Tibial nerve (tissue), 4 donors: Measurements from ENCODE around the gene CCDC159. TPM values are rescaled to one million over a fixed set of nuclear protein-coding genes. Genes with fewer than 3 reads are reported as not detected.

Experiments
- DNase-seq, 2 donors: peaks; one replicate each; pipeline ENCODE4 v3.0.0-alpha.2; 2019; ENCODE audit warnings: low spot score in 2 of 2
- H3K27ac ChIP-seq, 4 donors: fragments of 200-600 bp; sonication (generic) in 3 of 4; one replicate each; pipeline ENCODE4 v1.5.1; 2017 to 2019; ENCODE audit warnings: mild to moderate bottlenecking in 1 of 4
- H3K27me3 ChIP-seq, 2 donors: fragments of 200-600 bp; sonication (generic) in 1 of 2; one replicate each; pipeline versions ENCODE4 v1.5.1 to v1.6.0; 2017 to 2019
- H3K36me3 ChIP-seq, 3 donors: fragments of 200-600 bp; sonication (generic); one replicate each; pipeline ENCODE4 v1.5.1; 2018 to 2019
- H3K4me1 ChIP-seq, 4 donors: fragments of 200-600 bp; sonication (generic) in 3 of 4; one replicate each; pipeline ENCODE4 v1.5.1; 2017 to 2019
- H3K4me3 ChIP-seq, 4 donors: fragments of 200-600 bp; sonication (generic) in 3 of 4; one replicate each; pipeline ENCODE4 v1.5.1; 2017 to 2019; ENCODE audit warnings: mild to moderate bottlenecking in 1 of 4, moderate library complexity in 1 of 4
- H3K9me3 ChIP-seq, 4 donors: fragments of 200-600 bp; sonication (generic) in 3 of 4; one replicate each; pipeline ENCODE4 v1.5.1; 2017 to 2019
- CTCF ChIP-seq, 5 experiments: fragments of 200-600 bp in 3 of 5; fragments of 450-650 bp in 2 of 5; sonication (generic) in 3 of 5; IDR thresholded peaks; one replicate each; pipeline ENCODE4 v1.5.1; 2016 to 2019; ENCODE audit warnings: antibody characterized with exemption in 5 of 5, mild to moderate bottlenecking in 3 of 5, moderate library complexity in 2 of 5
- EP300 ChIP-seq, 2 donors: sonication (generic); formaldehyde crosslinking; IDR thresholded peaks; one replicate each; pipeline ENCODE4 v1.6.1; 2017; ENCODE audit warnings: antibody characterized with exemption in 2 of 2, mild to moderate bottlenecking in 1 of 2
- POLR2A ChIP-seq, 2 donors: fragments of 450-650 bp; IDR thresholded peaks; one replicate each; pipeline ENCODE4 v1.6.1; 2017; ENCODE audit warnings: antibody characterized with exemption in 2 of 2, mild to moderate bottlenecking in 2 of 2, moderate library complexity in 2 of 2
- WGBS, 2 donors: methylation state at CpG; one replicate each; pipeline ENCODE4 v1.1.5; 2018; 5-methylcytosine and 5-hydroxymethylcytosine counted together
- total RNA-seq, 4 donors: library from RNA; depleted of rRNA; stranded (reverse); fragments of >200 nt; gene quantifications; one replicate each; pipeline ENCODE4 v1.1.0, GENCODE V29; 2016

The CCDC159 gene
- total RNA-seq, 4 donors from 2014 or later, result 23.2 to 33.7 (median 30.8) TPM

DNA sequence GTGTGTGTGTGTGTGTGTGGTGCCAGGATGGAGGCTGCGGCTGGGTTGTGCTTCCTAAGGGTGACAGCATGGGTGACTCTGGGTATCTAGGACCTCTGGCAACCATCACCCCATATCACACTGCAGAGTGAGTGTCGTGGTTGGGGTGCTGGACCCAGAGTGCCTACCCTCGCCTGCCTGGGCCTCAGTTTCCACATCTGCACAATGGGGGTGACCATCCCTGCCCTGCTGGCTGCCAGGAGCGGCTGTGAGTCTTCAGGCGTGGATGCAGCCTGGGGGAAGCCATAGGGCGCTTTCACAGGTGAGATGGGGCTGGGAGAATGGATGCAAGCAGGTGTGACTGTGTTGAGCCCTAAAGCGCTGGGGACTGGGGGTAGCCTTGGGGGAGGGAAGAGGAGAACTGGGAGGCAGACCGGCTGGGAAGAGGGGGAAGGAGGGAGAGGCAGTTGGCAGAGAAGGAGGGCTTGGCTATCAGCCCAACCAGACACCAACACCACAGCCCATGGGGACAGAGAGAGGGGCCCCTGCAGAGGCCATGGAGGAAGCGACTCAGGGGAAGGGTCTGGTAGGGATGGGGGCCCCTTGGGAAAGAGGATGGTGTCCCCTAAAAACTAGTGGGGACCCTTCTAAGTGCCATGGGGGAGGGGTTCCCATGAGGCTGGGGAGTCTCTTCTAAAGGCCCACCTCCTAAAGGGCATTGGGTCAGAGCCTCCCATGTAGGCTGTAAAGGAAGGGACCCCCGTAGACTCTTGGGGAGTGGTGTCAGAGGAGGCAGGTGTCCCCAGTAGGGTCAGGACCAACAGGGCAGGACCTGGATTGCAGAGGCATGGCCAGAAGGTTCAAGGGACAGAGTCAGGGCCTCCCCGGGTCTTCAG is 10.6 kb downstream of the CCDC159 start:
- no peak for DNase-seq
- H3K4me3 ChIP-seq, result no peak overlapping the region
- TF ChIP-seq EP300 (IDR thresholded peaks at IDR 0.05) (no peak), POLR2A (IDR thresholded peaks at IDR 0.05) (no peak), CTCF (IDR thresholded peaks at IDR 0.05) (no peak)
- H3K9me3 ChIP-seq, result no peaks in the 10 kb centered on the region
- WGBS, 2 donors, result 74 to 79% methylated on average over 11 of the region's 11 CpGs
- peaks cover 0 to 29% (median 4%) of the 10 kb centered on the region in 4 donors for H3K4me1 ChIP-seq
- no peak overlapping the region for H3K27ac ChIP-seq
- peaks cover 0 to 48% (median 0%) of the 10 kb centered on the region in 3 donors for H3K36me3 ChIP-seq
- H3K27me3 ChIP-seq, result no peaks in the 10 kb centered on the region

DNA sequence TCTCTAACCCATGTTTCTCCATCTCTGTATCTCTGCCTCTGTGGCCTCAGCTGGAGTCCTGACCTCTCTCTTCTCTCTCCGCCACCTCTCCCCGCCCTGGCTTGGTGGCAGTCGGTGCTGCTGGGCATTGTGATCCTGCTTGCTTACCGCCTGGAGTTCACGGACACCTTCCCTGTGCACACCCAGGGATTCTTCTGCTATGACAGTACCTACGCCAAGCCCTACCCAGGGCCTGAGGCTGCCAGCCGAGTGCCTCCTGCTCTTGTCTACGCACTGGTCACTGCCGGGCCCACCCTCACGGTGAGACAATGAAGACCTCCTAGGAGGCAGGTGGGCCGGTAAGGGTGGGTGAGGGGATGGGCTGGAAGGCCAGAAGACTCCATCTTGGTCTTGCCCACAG is 13.1 kb downstream of the CCDC159 start:
- H3K27ac ChIP-seq, result no peak overlapping the region
- H3K4me3 ChIP-seq, result no peak overlapping the region
- no peak for TF ChIP-seq CTCF (IDR thresholded peaks at IDR 0.05)
- no peak for TF ChIP-seq EP300 (IDR thresholded peaks at IDR 0.05)
- no peak for TF ChIP-seq POLR2A (IDR thresholded peaks at IDR 0.05)
- no peaks in the 10 kb centered on the region for H3K27me3 ChIP-seq
- DNase-seq, result no peak
- peaks cover 0 to 63% (median 0%) of the 10 kb centered on the region in 3 donors for H3K36me3 ChIP-seq
- WGBS, 2 donors, result 92 to 94% methylated on average over 11 of the region's 11 CpGs
- H3K4me1 ChIP-seq, result peaks cover 0 to 29% (median 4%) of the 10 kb centered on the region in 4 donors
- H3K9me3 ChIP-seq, result no peaks in the 10 kb centered on the region

GRCh38 chr19:11361037-11361770 is 14.9 kb downstream of the CCDC159 start:
- Histone ChIP-seq H3K27me3 (no peaks in the 10 kb centered on the region), H3K4me3 (no peak overlapping the region), H3K9me3 (no peaks in the 10 kb centered on the region), H3K36me3 (peaks cover 0 to 80% (median 0%) of the 10 kb centered on the region in 3 donors), H3K27ac (peak overlapping the region in 1 of 4 donors; percentile 22), H3K4me1 (peaks cover 0 to 25% (median 3%) of the 10 kb centered on the region in 4 donors)
- TF ChIP-seq EP300 (IDR thresholded peaks at IDR 0.05), result no peak
- no peak for TF ChIP-seq POLR2A (IDR thresholded peaks at IDR 0.05)
- no peak for TF ChIP-seq CTCF (IDR thresholded peaks at IDR 0.05)
- 55 to 67% methylated on average over 33 to 43 of the region's 43 CpGs for WGBS, 2 donors
- DNase-seq, result no peak

GRCh38 chr19:11361771-11362731 is 15.7 kb downstream of the CCDC159 start:
- no peaks in the 10 kb centered on the region for H3K9me3 ChIP-seq
- peaks cover 0 to 24% (median 3%) of the 10 kb centered on the region in 4 donors for H3K4me1 ChIP-seq
- peaks cover 0 to 86% (median 0%) of the 10 kb centered on the region in 3 donors for H3K36me3 ChIP-seq
- WGBS, 2 donors, result 80 to 84% methylated on average over 29 to 34 of the region's 35 CpGs
- H3K27ac ChIP-seq, result peak overlapping the region in 1 of 4 donors; percentile 11
- TF ChIP-seq POLR2A (IDR thresholded peaks at IDR 0.05), result no peak
- no peak for TF ChIP-seq CTCF (IDR thresholded peaks at IDR 0.05)
- no peak for TF ChIP-seq EP300 (IDR thresholded peaks at IDR 0.05)
- no peaks in the 10 kb centered on the region for H3K27me3 ChIP-seq
- no peak overlapping the region for H3K4me3 ChIP-seq
- no peak for DNase-seq
